Gastrocnemius medialis (tissue), 4 donors: ENCODE data around the gene LRP1-AS.

Experiments
- CTCF ChIP-seq, 5 experiments: fragments of 450-650 bp in 3 of 5; fragments of 200-600 bp in 2 of 5; sonication (generic) in 2 of 5; IDR thresholded peaks in 4 of 5; conservative IDR thresholded peaks in 1 of 5; 1 replicate in 4 of 5; 2 replicates in 1 of 5; pipeline ENCODE4 v1.5.1; 2016 to 2019; ENCODE audit warnings: antibody characterized with exemption in 5 of 5, mild to moderate bottlenecking in 3 of 5, moderate library complexity in 3 of 5
- POLR2A ChIP-seq, 2 donors: fragments of 450-650 bp; IDR thresholded peaks; one replicate each; pipeline ENCODE4 v1.6.1; 2017; ENCODE audit warnings: antibody characterized with exemption in 2 of 2, mild to moderate bottlenecking in 2 of 2, moderate library complexity in 2 of 2

- TF ChIP-seq POLR2A (IDR thresholded peaks at IDR 0.05) = no peak
- no peak for TF ChIP-seq CTCF (IDR thresholded peaks at IDR 0.05 in 4 of 5, conservative IDR thresholded peaks at IDR 0.05 in 1 of 5)
Observed at GRCh38 chr12:57107456-57108155, 39.8 kb downstream of the LRP1-AS start.
